A204.1 (cell line): ENCODE data around the gene KCNN3.

ENCODE experiments used
- FAIRE-seq: peaks from 2 replicates; lab custom pipeline; 2012; peaks lifted over from hg19 to GRCh38; lab: Jason Lieb, UNC

KCNN3 gene

DNA sequence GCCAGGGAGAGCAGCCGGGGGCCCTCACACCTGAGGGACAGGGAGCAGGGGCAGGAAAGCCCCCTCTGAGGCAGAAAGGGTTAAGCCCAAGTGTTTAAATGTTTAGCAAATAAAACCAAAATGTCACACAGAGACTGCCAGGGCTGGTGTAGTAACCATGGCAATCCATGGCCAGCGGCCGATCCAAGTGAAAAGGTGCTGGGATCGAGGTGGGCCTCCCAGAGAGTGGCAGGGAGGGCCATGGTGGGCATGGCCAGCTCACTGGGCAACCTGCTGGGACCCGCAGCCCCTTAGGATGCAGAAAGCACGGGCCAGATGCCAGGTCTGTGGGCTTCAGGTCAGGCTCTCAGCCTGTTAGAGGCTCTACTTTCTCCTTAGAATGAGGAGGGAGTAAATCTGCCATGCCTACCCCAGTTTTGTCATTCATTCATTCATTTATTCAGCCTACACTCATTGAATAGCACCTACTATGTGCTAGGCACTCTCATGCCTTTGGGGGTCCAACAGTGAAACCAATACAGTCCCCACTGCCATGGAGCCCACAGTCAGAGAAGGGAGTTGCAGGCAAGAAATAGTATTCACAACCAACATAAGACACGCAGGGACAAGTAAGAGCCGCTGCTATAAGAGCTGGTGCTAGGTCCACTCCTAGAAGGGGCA is 56.1 kb downstream of the KCNN3 start:
- FAIRE-seq = no peak

DNA sequence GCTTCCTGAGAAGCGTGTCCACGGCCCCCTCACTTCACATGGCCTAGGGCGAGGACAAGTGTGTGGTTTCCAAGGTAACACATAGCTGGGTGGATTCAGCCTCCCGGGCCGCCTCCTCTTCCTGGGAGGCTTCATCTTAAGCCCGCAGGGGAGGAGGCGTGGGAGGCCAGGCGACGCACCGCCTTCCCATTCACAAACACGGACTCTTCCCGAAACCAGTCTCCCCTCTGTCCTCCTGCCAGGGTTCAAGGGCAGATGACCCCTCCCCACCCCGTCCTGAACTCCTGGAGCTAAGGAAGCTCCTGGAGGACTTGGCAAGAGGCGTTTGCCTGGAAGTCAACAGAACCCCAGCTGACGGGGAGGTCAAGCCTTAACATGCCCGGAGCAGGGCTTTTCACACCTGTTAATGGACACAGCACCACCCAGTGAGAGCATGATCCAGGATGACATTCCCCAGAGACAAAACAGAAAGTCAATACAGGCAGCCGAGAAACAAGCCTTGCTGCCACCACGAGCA is 56.7 kb downstream of the KCNN3 start:
- FAIRE-seq = no peak

DNA sequence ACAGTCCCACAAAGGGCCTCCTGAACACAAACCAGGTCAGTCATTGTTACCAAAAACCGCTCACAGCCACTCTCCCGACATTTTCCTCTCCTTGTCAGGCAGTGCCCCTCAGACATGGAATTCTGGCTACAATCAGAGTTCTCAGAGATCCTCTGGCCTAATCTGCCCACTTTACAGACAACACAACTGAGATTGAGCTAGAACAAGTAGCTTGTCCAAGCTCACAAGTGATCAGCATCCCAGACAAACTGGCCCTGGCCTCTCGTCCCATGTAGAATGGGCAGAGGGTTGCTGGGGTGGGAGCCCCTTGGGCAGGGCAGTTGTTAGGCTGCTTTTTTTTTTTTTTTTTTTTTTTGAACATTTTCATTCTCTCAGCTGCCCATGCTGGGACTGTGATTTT is 57.2 kb downstream of the KCNN3 start:
- no peak for FAIRE-seq

DNA sequence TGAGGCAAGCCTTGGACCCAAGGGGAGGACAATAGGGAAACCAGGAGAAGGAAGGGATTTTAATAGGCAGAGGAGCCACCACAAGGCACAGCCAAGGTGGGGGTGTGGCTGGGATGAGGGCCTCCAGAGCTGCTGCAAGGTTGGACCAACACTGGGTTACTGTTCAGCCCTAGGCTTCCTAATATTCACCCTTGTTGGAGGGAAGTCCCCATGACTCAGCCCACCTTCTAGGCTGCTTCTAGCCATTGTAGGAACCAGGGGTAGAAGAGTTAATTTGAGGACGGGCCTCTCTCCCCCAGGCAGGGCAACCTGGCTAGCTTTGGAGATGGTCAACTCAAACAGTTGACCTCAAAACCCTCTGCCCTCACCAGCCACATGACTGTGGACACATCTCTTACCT is 59.5 kb downstream of the KCNN3 start:
- FAIRE-seq = no peak

DNA sequence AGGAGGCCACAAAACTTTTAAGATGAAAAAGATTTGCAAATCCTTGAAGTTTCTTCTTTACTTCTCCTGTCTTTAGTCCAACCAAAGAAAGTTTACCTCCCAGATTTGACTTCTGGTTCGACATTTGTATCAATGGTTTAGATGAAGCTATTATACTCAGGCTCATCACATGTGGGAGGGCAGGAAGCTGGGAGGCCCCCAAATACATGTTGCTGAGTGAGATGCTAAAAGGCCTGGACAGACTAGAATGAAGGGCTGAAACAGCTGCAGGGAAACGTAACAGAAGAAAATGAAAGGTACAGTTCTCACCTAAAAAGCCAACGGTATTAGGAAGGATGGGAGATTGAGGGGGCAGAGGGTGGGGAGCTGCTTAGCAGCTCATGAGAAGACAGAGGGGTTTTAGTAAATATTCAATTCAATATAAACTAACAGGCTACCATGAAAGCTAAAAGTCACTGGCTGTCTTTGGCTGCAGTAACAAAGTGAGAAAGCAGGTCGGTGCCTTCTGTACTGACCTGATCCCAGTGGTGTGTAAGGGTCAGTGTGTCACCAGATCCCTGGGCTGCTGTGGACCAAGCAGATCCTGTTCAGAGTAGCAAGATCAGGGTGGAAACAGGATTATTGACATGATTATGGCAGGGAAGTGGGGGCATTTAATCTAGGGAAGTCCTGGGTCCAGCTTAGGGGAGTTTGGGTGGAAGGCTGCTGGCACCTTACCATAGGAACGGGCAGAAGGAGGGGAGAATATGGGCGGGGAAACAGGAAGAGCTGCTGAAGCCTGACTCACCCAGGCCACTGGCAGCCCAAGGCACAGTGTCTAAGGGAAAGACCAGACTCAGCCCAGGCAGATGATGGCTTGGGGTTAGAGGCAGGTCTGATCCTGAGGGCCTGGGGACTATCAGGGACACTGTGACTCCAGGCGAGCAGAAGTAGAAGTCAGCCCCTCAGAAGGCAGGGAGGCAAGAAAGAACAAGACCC is 60.4 kb downstream of the KCNN3 start:
- FAIRE-seq = no peak

DNA sequence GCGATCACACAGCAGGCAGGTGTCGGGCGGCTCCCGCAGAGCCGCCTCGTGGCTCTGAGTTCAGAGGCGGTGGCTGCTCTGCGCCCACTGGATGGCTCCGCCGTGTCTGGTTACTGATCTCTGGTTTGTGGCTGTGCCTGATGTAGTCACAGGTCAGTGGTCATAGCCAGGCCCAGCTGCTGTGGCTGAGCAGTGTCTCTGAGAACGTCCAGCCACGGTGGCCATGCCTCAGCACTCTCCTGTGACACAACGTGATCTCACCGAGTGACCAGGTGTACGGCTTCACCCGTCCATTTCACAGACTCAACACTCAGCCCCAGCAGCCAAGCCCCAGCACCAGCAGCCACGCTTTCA is 61.2 kb downstream of the KCNN3 start:
- FAIRE-seq = no peak

DNA sequence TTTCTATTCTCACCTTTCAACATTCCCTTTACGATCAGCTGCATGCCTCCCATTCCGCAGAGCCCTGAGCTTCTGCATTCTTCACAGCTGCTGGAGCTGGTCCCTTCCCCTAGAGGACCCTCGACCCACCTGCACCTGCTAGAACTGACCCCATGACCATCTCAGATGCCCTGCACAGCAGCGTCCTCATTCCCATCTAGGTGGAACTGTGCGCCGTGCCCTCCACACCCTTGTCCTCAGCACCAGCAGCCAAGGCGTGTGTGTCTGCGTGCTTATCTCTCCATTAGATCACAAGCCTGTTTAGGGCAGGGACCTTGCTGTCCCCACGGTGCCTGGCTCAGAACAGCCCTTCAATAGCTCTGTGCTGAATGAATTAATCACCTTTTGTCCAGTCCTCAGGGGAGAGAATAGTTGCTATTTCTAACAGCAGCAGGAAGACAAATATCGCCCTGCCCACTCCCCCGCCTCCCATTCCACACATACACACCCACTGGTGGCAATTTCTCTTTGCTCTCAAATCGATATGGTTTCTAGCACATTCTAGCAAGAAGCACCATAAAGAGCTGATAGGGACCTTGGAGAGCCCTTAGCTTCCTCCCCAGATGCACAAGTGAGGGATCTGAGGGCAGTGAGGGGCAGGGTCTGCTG is 61.7 kb downstream of the KCNN3 start:
- no peak for FAIRE-seq

DNA sequence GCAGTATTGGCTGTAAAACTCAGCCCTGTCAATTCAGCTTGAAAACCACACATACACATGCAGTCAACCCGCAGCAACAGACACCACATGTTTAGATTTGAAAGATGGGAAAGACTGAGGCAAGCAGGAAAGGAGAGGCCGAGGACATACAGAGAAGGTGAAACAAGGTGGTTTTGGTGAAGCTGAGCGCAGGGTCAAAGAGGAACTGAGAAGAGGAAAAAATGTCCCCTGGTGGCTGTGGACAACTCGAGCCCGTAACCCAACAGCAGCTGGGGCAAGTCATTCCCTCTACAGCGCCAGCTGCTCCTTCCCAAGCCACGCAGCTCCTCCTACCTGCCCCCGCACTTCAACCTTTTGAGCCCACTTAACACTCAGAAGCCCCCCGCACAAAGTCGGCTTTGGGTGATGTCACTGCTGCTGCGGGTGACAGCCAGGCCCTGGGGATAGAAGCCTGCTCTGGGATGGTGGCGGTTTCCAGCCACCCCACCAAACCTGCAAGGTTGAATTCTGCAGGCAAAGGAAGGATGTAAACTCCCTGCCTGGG is 63.0 kb downstream of the KCNN3 start:
- no peak for FAIRE-seq

DNA sequence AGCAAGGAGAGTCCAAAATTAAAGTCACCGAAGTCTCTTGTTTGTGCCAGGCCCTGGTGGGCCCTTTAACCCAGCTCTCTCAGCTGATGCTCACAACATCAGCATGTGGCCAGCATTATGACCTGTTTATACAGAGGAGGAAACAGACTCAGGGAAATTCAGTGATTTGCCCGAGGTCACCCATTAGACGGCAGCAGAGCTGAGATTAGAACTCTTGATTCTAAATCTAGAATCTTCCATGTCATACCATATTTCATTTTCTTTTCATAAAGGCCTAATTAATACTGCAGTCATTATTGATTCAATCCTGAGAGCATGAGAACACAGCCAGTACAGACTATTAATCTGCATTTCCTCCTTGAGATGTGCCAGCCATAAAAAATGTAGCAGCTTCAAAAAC is 63.7 kb downstream of the KCNN3 start:
- FAIRE-seq = no peak

DNA sequence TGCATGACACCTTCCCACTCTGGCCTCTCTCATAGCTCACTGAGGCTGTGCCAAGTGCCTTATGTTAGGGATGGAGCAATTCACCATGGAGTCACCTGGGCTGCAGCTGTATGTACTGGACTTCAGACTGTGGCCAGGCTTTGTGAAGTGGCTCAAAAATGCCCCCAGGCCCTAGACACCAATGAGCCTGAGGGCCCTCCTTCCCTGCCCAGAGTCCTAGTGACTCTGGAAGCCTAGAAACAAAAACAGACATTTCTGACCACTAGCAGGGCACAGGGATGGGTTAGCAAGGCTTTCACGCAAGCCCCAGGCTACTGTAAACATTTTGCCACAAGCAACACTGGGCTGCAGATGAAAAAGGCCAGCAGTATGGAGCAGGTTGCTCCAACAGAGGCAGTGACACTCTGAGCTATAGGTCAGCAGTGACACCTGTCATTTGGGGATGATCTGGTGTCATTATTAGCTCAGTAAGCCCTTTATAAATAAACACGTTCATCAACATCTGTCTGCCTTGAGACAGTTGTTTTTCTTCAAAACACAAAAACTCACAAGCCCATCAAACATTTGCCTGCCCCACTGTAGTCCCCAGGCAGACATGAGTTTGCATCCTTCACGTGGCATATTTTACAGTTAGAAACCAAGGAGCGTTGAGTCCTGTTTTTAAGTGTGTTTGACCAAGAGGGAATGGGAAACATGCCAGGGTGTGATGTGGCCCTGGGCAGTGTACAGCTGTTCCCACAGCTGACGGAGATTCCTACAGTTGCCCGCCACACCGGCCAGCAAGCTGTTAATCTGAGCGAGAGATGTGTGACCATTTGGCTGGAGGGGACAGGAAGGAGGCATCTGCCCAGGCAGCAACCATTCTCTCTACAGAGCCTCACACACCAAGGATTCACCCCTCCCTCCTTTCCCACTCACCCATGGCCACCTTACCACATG is 66.8 kb downstream of the KCNN3 start:
- no peak for FAIRE-seq

DNA sequence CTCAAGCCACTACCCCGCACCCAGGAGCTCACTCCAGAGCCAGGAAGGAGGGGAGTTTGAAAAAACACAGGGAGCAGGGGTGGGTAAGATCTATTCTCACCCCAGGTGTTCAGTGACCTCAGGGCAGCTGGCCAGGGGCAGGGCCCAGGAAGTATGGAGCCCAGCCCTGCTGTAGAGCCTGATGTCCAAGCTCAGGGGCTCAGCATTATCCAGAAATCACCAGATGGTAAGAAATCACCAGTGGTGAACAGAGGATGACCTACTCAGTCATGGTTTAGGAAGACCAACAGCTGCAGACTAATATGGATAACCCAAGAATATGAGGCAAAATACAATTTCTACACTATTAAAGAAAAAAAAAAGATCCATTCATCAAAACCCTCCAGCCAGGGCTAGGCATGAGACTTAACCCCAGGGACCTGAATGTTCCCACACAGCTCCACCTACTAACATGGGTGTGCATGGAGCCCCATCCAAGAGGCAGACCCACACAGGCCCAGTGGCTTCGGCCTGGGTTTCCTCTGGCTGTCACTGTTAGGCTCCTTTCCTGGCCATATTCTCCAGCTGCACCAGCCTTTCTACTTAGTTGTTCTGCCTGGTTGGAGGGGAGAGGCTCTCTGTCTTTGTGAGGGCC is 67.6 kb downstream of the KCNN3 start:
- no peak for FAIRE-seq

DNA sequence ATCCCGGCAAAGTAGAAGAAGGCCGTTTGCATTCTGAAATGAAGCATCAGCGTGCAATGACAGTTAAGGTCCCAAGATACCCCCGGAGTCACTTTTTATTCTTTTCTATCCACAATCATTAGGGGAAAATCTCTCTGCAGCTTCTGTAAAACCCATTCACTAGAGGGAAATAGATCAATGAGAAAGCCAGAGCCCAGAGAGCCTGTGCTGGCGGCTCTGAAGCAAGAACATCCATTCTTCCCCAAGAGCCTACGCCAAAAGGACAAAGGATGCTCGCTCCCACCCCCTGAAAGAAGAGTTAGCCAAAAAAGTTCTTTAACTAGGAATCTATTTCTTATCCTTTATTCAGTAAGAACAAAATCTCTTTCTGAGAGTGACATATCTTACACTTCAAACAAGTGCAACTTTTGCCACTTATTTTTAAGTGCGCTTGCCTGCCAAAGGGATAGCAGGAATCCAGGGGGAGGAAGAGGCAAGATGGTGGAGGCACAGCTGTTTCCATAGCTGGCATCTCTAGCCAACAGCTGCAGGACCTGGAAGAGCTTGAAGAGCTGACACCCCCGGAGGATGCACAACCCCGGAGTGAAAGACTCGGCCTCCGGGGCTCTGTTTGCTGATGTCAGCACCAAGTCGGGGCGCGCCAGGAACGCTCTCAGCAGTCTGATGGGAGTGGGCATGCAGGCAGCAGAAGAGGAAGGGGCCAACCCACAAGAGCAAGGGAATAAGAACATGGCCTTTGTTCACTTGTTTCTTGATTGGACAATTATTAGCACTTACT is 68.7 kb downstream of the KCNN3 start:
- FAIRE-seq = no peak

DNA sequence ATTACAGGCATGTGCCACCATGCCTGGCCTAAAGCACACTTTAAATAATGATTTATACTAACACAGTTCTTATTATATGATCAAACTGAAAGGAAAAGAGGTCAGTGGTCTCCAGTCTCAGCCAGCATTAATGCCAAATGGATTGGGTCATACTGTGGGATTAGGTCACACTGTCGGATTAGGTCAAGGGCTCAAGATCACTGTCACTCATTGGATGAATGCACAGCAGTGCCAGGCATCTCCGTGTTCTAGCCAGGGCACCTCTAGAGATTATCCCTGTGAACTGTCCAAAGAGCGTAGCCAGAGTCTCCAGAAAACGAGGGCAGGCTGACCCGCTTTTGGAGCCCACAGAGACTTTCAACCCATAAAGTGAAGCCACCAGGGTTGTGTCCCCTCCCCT is 70.9 kb downstream of the KCNN3 start:
- no peak for FAIRE-seq

DNA sequence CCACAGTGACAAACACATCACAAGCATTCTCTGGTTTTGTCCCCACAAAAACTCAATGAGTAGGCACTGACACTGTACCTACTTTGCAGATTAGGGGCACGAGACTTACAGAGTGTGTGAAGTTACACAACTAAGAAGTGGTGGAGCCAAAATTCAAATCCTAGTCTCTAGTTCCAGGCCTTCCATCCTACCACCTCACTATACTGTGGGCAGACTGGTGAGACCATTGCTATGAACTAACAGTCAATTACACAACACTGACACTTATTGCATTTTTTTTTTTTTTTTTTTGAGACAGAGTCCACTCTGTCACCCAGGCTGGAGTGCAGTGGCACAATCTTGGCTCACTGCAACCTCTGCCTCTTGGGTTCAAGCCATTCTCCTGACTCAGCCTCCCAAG is 71.4 kb downstream of the KCNN3 start:
- FAIRE-seq = no peak

DNA sequence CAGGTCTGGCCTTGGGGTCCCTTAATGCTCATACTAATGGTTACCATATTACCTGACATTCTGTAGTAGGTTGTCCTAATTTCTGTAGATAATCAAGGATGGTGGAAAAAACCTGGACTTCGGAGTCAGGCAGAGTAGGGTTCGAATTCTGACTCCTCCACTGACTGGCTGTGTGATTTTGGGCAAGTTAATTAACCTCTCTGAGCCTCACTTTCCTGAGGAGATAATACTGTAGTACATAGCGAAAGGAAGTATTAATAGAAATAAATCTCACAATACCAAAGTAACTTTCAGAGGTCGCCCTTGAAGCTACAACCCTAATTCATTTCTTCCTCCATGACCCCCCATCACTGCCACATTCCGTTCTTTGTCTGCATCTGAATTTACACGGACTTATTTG is 72.9 kb downstream of the KCNN3 start:
- FAIRE-seq = no peak

DNA sequence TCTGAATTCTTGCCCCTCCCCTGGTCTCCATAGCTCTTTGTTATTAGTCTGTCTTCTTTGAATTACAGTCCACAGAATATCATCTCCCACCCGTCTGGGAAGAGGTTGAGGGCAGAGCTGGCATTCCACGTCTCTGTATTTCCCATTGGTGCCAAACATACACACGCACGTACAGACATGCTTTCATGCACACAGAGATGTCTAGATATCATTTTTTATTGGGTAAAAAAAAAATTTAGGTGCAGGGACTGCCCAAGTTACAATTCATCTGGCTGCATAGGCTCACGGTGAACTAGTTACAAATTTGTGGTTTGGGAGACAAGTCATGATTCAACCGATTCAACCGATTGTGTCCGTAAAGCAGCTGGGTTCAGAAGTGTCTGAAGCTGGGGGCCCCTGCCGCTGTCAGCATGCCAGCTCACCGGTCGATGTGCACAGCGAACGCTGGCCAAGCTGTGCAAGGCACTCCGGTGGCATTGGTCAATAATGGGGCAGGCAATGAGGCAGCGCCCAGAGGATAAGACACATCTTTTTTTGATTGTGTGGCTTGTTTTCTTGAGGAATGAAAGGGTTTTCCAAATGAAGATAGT is 73.7 kb downstream of the KCNN3 start:
- FAIRE-seq = no peak

DNA sequence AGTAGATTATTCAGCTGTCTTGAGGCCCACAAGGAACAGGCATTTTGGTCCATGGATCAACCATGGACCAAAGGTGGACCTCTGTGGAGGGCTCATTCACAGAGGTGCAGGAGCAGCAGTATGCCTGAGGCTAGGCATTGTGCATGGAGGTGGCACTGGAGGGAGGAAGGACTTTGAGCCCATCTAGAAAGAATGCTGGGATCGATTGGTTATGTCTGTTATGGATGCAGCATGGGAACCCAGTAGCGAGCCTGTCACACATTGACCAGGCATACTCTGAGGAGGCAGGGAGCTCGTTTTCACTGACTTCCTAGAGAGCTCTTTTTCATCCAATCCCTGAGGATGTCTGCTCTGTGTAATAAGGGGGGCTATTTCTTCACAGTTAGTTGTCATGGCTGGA is 75.5 kb downstream of the KCNN3 start:
- no peak for FAIRE-seq

DNA sequence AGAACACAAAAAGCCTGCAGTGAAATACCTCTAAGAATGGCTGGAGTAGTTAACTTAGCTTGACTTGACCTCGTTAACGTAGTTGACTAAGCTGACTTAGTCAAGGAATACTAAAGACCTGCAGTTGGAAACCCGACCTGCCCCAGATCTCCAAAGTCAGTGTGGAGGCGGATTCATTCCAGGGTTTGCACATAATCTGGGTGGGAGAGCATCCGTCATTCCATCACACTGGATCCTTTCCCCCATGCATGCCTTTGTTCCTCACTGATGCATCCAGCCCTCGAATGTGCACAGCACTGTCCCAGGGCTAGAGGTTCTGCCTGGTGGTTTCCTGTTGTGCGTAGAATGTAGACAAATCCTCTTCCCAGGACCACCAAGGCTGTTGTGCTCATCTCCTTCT is 76.4 kb downstream of the KCNN3 start:
- no peak for FAIRE-seq

DNA sequence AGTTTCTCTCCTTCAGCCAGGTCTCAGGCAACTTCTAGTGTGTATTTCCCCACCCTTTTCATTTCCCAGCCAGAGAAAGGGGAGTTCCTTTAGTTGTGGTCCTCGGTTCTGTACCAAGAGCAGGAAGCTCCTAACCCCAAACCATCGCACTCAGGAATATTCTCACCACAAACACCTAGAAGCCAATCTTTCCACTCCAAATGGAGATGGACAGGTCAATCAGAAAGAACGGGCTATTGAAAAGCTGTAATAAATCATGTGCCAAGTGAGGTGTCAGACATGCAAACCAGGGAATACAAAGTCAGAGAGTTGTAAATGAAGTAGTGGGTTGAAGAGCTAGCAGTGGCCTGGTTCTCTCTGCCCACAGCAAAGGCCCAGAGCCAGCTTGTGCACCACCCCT is 77.2 kb downstream of the KCNN3 start:
- FAIRE-seq = no peak
